GM18868 (cell line): ENCODE measurements around the gene TPP2.

ENCODE experiments used
- ATAC-seq: cut with Tn5 transposase; IDR thresholded peaks from one replicate; pipeline ENCODE4 v1.9.1; 2021; ENCODE audit warnings: mild to moderate bottlenecking, moderate library complexity; ENCODE audit not compliant: unreplicated experiment

The TPP2 gene

DNA sequence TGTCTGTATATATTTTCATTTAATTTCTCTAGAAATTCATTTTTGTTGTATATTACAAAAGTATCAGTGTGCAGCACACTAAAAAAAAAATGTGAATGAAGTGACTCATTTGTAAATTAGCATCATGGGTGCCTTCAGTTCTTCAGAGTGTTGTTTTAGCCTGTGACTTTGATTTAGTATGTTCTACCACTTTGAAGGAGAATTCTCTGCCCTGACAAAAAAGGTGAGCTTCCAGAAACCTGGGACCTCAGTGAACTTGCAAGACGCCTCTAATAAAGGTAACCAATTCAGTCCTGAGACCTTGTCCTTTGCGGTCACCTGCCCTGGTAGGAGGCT, 95.7 kb downstream of the TPP2 start:
- no peak for ATAC-seq

DNA sequence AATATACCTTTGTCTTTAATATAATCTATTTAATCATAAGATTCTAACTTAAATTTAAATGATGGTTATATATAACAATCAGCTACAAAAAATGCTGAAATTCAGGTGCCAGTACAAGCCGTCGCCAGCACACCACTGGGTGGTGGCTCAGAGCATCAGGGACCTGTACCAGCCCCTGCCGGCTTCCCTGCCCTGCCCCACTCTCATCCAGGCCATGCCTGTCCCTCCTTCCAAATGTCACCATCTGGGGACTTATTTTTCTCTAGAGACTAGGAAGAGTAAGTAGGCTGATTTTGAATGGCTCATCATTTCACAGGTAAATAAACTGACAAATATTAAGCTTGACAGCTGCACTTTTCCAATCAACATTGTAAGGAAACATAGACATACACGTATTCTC, 96.5 kb downstream of the TPP2 start:
- no peak for ATAC-seq

DNA sequence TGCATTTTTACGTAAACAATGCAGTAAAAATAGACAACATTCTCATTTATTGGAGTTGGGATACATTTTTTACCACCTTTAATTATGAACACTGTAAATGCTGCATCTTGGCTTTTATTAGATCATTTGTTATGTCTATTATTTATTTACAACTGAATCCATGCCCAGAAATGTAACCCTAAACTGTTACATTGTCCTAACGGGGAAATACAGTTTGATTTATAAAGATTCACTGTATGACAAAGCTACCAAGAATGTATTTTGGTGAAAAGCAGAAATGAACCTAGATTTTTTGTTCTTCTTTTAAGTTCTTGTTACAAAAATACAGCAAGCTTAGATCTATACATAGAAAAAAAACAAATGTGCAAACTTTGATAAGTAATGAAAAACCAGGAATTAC, 97.0 kb downstream of the TPP2 start:
- ATAC-seq = no peak

GRCh38 chr13:102694937-102695336, 98.2 kb downstream of the TPP2 start, which contains the start of gene METTL21C:
Gene METTL21C (minus strand): TSS chr13:102695044. CDS start chr13:102694498, 546 bp downstream.
- ATAC-seq = no peak

- no peak for ATAC-seq
Measured at GRCh38 chr13:102696465-102696864, 99.7 kb downstream of the TPP2 start.

DNA sequence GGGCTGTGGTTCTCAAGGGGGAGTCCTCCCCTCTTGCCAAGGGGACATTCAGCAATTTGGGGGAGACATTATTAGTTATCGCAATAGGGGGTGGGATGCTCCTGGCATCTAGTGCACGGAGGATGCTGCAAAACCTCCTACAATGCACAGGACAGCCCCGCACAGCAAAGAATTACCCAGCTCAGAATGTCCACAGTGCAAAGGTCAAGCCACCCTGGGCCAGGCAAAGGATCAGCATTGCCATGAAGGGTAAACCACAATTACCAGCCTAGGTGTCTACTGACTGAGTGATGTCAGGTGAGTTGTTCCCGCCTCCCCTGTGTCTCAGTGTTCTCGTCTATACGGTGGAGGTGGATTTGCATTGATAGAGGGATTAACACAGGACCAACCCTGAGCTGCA, 100.5 kb downstream of the TPP2 start:
- ATAC-seq = no peak

- ATAC-seq = no peak
Measured at GRCh38 chr13:102697929-102698648, 101.3 kb downstream of the TPP2 start.

- ATAC-seq = no peak
Measured at GRCh38 chr13:102698649-102698980, 101.8 kb downstream of the TPP2 start.

- ATAC-seq = no peak
Measured at GRCh38 chr13:102699504-102699903, 102.7 kb downstream of the TPP2 start.

DNA sequence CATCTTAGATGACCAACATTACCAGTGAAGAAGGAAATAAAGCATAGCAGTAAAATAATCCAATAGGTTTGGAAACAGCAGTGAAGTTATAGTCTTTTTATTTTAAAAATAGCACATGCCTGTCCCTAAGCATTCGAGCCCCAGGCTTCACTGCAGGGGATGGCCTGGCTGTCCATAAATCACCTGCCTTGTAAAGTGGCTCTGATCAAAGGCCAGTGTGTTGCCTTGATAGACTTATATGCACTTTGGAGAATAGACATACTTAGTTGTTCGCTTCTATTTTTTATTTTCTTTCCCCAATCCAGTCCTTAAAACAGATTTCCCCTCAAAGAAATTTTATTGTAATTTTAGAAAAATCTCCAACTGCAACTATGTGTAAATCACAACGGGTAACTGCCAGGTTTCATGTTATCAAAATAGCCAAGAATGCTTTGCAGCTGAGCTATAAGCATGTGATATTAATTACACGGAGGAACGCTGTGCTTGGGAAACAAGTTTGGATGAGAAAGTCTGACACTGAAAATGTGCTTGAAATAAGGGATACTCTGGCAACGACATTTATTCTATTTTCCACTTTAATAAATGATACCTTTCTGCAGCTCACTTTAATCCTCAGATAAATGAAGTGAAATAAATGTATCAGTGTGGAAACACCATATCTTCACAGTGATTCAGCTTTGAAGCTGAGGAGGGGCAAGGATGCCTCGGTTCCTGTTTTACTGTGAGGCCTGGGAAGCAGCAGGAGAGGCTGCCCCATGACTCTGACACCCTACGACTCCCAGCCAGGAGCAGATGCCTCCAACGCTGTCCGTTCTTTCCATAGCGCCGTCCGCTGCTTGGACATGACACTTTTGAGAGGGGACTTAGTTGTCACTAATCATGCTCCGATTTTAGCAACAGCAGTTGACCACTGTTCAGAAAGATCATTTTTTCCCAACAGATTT, 103.6 kb downstream of the TPP2 start:
- no peak for ATAC-seq

- no peak for ATAC-seq
Measured at GRCh38 chr13:102701331-102701730, 104.5 kb downstream of the TPP2 start.

GRCh38 chr13:102702965-102703725, 106.4 kb downstream of the TPP2 start:
- ATAC-seq = no peak

- ATAC-seq = no peak
Measured at GRCh38 chr13:102703726-102704035, 106.9 kb downstream of the TPP2 start.

DNA sequence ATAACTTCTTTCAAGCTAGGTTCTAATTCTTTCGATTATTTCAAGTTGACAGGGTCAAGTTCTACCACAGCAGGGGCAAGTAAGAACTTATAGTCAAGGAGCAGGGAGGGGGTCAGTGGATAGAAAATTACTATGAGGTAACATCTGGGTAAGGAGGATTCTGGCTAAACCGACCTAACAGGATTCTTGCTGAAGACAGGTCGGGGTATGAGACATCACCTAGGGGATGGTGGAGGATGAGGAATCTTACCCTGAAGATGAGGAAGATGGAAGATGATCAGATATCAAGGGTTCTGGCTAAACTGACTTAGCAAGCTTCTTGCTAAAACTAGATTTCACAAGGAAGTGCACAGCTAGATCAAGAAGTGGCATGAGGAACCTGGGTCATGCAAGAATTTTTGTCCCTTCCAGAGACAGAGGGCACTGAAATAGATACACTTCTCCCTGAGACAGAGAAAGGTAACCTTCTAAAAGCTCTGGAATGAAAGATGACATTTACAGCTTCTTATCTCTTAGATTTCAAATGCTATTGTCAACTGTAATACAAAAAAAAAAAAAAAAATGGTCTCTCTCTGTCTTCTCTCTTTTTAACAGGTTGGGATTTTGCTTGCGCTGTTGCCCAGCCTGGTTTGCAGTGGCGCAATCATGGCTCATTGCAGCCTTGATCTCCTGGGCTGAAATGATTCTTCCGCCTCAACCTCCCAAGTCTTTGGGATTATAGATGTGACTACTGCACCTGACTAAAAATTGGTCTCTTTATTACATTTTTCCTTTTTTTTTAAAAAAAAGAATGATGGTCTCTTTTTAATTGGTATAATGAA, 107.7 kb downstream of the TPP2 start:
- no peak for ATAC-seq

DNA sequence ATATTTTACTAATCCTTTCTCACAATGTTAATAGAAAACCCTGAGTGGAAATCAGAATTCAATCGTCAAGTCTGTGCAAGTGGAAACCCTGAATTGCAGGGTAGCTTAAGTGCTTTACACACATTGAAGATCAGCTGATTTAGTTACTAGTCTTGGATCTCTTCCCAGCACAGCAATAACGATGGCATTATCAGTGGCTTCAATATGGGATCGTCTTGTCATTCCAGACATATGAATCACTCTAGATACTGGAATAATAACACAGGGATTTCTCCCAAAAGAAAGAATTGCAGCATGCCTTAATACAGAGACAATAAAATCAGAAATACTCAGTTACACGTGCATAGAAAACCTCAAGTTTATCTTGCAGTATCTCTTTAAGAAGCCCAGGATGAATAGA, 110.7 kb downstream of the TPP2 start:
- ATAC-seq = no peak

- ATAC-seq = no peak
Measured at GRCh38 chr13:102708211-102708610, 111.4 kb downstream of the TPP2 start.

- ATAC-seq = no peak
Measured at GRCh38 chr13:102708991-102709390, 112.2 kb downstream of the TPP2 start.

GRCh38 chr13:102709536-102709935, 112.8 kb downstream of the TPP2 start:
- ATAC-seq = no peak

GRCh38 chr13:102710261-102710679, 113.5 kb downstream of the TPP2 start:
- no peak for ATAC-seq

GRCh38 chr13:102715447-102715846, 118.7 kb downstream of the TPP2 start:
- ATAC-seq = no peak

- ATAC-seq = no peak
Measured at GRCh38 chr13:102718746-102719145, 122.0 kb downstream of the TPP2 start.
